AG04449 (cell line): Measurements from ENCODE around the gene CGREF1.

ENCODE experiments used
- CTCF ChIA-PET: fragments of 350-600 bp; formaldehyde crosslinking; extraction: SDS; loops from one replicate; lab custom pipeline; 2021; ENCODE audit warnings: antibody characterized with exemption; lab: Yijun Ruan, JAX
- POLR2A ChIA-PET: fragments of 400-600, 350-600 bp; formaldehyde crosslinking; extraction: SDS; loops from one replicate; lab custom pipeline; 2020; ENCODE audit warnings: antibody characterized with exemption, inconsistent platforms; lab: Yijun Ruan, JAX
- DNase-seq: peaks from one replicate; pipeline ENCODE4 v3.0.0-alpha.2; 2010; ENCODE audit warnings: low read depth, low spot score
- H3K4me3 ChIP-seq: 2 replicates; pipeline ENCODE4 v1.5.1; 2011; ENCODE audit warnings: low read depth, mild to moderate bottlenecking, control low read depth, low read length
- CTCF ChIP-seq: IDR thresholded peaks from one replicate; pipeline ENCODE4 v1.5.1; 2011; ENCODE audit warnings: mild to moderate bottlenecking, moderate library complexity, low read length, control low read depth, inconsistent platforms; ENCODE audit not compliant: insufficient read depth; ENCODE audit errors: missing control alignments

The CGREF1 gene, protein sequence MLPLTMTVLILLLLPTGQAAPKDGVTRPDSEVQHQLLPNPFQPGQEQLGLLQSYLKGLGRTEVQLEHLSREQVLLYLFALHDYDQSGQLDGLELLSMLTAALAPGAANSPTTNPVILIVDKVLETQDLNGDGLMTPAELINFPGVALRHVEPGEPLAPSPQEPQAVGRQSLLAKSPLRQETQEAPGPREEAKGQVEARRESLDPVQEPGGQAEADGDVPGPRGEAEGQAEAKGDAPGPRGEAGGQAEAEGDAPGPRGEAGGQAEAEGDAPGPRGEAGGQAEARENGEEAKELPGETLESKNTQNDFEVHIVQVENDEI

DNA sequence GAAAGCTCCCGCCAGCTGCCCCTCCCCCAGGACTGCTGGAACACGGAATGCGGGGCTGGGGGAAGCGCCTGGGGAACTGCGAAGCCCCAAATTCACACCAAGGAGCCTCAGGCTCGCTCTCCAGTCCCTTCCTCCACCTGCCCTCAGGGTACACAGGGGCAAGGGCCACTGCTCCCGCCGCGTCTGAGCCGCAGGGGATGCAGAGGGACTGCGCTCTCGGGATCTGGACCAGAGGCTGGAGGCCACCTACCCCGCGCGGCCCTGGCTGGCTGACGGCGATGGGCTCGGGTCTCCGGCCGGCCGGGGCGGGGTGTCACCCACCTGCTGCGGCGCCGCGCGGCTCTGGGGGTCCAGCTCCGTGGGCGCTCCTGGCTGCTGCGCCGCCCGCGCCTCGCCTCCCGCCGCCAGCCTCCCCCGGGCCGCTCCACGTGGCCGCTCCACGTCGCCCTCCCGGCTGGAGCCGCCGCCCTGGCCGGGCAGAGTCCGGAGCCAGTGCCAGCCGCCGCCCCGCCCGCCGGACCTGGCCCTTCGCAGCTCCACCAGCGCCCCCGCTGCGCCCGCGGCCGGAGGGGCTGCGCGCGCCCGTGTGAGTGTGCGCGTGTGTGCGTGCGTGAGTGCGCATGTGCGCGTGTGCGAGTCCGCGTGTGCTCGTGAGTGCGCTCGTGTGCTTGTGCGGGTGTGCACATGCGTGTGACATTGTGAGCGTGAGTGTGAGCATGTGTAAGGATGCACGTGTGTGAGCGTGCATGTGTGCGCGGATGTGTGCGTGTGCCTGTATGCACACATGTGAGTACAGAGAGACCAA is at the start of gene CGREF1:
TSS of gene CGREF1 (minus strand) at position 604 of the 805 bp plus-strand sequence. CDS start 14,762 bp downstream, outside the sequence.
- ChIA-PET CTCF (interaction anchor here (0.6 to 1.3 kb wide), 4 partner anchors 13 to 73 kb away, joined by 3 to 4 read pairs (median 4); no protein-coding TSS in a partner anchor), POLR2A (no interaction called here)

DNA sequence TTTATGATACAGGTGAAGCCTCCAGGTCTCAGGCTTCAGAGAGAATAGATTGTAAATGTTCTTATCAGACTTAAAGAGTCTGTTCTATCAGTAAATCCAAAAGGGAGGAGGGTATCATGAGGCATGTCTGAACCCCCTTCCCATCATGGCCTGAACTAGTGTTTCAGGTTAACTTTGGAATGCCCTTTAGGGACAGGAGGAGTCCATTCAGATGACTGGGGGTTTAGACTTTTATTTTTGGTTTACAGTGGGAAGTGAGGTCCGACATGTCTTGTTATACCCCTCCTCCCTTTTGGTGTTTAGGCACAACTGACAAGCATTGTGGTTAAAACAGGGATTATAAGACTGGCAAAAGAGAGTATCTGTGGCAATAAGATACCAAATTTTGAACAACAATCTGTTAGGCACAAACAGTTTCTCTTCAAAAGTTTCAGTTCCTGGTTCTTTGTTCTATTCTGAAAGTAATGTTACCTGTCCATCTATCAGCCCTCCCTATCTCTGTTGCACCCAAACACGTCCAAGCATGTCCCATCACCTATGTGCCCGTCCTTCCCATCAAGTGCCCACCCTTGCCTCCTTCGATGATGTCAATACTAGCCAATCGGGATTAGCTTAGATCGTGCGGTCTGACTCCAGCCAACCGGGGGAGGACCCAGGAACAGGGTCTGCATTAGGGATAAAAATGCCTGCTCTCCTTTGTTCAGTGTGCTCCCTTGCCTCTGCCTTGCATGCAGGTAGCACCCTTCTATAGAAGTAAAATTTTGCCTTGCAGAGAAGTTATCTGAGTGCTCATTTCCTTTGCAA is 46.2 kb upstream of the CGREF1 start:
- H3K4me3 ChIP-seq: no peak overlapping the region
- POLR2A ChIA-PET: no interaction called here
- no peak for DNase-seq
- CTCF ChIA-PET: interaction anchor here (0.7 to 1.8 kb wide), 4 partner anchors 10 to 154 kb away, joined by 3 to 9 read pairs (median 3); no protein-coding TSS in a partner anchor
- TF ChIP-seq CTCF: no peak

More for the DNA sequence above, at the start of gene CGREF1:
- H3K4me3 ChIP-seq: peak within 1 kb of the TSS; percentile 59
- DNase-seq: no peak
- no peak for TF ChIP-seq CTCF

DNA sequence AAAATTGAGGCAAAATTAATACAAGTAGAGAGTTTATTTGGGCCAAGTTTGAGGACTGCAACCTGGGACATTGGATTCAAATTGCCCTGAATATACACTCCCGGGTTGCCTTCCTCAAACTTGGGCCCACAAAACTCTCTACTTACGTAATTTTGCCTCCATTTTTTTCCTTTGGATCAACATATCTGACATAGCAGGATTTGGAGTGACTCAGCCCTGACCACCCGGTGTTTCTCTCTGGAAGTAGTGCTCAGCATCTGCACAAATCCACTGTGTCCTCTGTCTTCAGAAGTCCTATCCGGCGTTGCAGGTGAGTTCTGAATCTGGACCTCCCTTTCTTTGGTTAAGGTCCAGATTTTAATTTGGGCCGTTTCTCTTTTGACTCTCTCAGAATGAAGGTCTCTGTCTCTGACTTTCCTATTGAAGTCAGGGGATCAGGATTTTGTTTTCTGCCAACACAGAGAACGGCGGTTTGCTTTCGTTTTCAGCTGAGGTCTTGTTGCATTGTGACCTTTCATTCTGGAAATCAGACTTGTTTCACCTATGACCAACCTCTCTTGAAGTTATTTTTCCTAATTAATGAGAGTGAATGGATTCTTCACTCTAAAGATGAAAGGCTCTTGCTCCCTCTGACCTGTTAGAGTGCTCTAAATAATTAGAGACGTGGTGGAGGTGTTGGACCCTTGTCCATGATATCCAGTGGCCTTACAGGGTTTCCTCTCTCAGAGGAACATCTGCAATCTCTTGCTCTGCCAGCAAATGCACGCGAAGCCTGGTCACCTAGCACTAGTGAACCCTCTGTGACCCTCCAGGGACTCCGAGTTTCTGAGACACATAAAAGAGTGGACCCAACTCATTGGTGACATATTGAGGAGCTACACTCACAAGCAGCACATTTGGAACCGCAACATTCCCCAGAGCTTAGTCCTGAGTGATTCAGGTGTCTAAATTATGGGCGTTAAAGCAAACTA is 43.5 kb upstream of the CGREF1 start:
- ChIA-PET CTCF (interaction anchor here (0.9 to 7.9 kb wide), 5 partner anchors 8 to 119 kb away, joined by 3 to 49 read pairs (median 3); no protein-coding TSS in a partner anchor), POLR2A (no interaction called here)
- H3K4me3 ChIP-seq: no peak overlapping the region
- no peak for TF ChIP-seq CTCF
- no peak for DNase-seq

DNA sequence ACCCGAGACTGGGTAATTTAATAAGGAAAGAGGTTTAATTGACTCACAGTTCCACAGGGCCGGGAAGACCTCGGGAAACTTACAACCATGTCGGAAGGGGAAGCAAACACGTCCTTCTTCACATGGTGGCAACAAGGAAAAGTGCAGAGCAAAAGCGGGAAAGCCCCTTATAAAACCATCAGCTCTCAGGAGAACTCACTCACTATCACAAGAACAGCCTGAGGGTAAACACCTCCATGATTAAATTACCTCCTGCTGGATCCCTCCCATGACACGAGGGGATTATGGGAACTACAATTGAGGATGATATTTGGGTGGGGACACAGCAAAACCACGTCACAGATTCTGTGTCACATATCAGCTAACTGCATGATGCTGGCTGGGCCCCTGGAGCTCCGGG is 41.3 kb upstream of the CGREF1 start:
- POLR2A ChIA-PET: no interaction called here
- TF ChIP-seq CTCF: no peak
- no peak for DNase-seq
- no peak overlapping the region for H3K4me3 ChIP-seq
- CTCF ChIA-PET: interaction anchor here (1.0 to 7.9 kb wide), 4 partner anchors 11 to 143 kb away, joined by 3 to 49 read pairs (median 4); partner anchors contain the start of gene CGREF1

- POLR2A ChIA-PET: no interaction called here
- no peak for DNase-seq
- TF ChIP-seq CTCF: no peak
- no peak overlapping the region for H3K4me3 ChIP-seq
- CTCF ChIA-PET: interaction anchor here (1.3 to 7.9 kb wide), 3 partner anchors 12 to 33 kb away, joined by 6 to 49 read pairs (median 6); no protein-coding TSS in a partner anchor
Measured at GRCh38 chr2:27159271-27159670, 40.3 kb upstream of the CGREF1 start.
